WTC11 (cell line): Measurements from ENCODE around the gene BRME1. TPM values are rescaled to one million over a fixed set of nuclear protein-coding genes. Genes with fewer than 3 reads are reported as not detected.

ENCODE experiments used
- ATAC-seq: fragments of 200-7000 bp; cut with Tn5 transposase; 2 replicates; pipeline ENCODE4 v1.10.0; 2021; ENCODE audit warnings: mild to moderate bottlenecking, moderate library complexity
- CTCF ChIA-PET: fragments of 300-600 bp; sonication (Branson Sonifier 250); formaldehyde crosslinking; loops from one replicate; lab custom pipeline; 2021; ENCODE audit warnings: antibody characterized with exemption; lab: Charles Lee
- POLR2A ChIA-PET: fragments of 350-600 bp; sonication (Branson Sonifier 250); formaldehyde crosslinking; loops from one replicate; lab custom pipeline; 2021; ENCODE audit warnings: antibody characterized with exemption; lab: Charles Lee
- DNase-seq: peaks from one replicate; pipeline ENCODE4 v3.0.0; 2021; ENCODE audit warnings: low spot score
- H3K27ac Mint-ChIP-seq: 2 replicates; pipeline ENCODE4 v1.8.0; 2021; ENCODE audit warnings: mixed read lengths
- H3K27me3 Mint-ChIP-seq: 2 replicates; pipeline ENCODE4 v1.8.0; 2021; ENCODE audit warnings: low read depth, mild to moderate bottlenecking, moderate library complexity, mixed read lengths
- H3K36me3 Mint-ChIP-seq: 2 replicates; pipeline ENCODE4 v1.8.0; 2021; ENCODE audit warnings: mixed read lengths
- H3K4me1 Mint-ChIP-seq: 2 replicates; pipeline ENCODE4 v1.8.0; 2022; ENCODE audit warnings: mixed read lengths
- H3K4me3 Mint-ChIP-seq: 2 replicates; pipeline ENCODE4 v1.8.0; 2021; ENCODE audit warnings: mild to moderate bottlenecking, moderate library complexity, mixed read lengths
- H3K9me3 Mint-ChIP-seq: 2 replicates; pipeline ENCODE4 v1.8.0; 2021; ENCODE audit warnings: mixed read lengths
- CTCF ChIP-seq: fragments of 200-600 bp; IDR thresholded peaks from 2 replicates; pipeline ENCODE4 v1.8.0; 2022; ENCODE audit warnings: antibody characterized with exemption
- ETV6 ChIP-seq: sonication (generic); formaldehyde crosslinking; IDR thresholded peaks from 2 replicates; pipeline ENCODE4 v1.8.1; 2022; ENCODE audit warnings: mild to moderate bottlenecking, missing genetic modification reagents
- FOXP4 ChIP-seq: sonication (generic); formaldehyde crosslinking; IDR thresholded peaks from 2 replicates; pipeline ENCODE4 v1.8.0; 2022; ENCODE audit warnings: mild to moderate bottlenecking, missing genetic modification reagents
- NFYB ChIP-seq: sonication (generic); formaldehyde crosslinking; conservative IDR thresholded peaks from 2 replicates; pipeline ENCODE4 v1.8.0; 2022; ENCODE audit warnings: low read depth, missing genetic modification reagents
- PREB ChIP-seq: sonication (generic); formaldehyde crosslinking; IDR thresholded peaks from 2 replicates; pipeline ENCODE4 v1.8.1; 2022; ENCODE audit warnings: mild to moderate bottlenecking, missing genetic modification reagents, moderate library complexity, borderline replicate concordance
- RELA ChIP-seq: sonication (generic); formaldehyde crosslinking; IDR thresholded peaks from 2 replicates; pipeline ENCODE4 v1.8.1; 2022; ENCODE audit warnings: missing genetic modification reagents, mild to moderate bottlenecking, borderline replicate concordance
- SOX15 ChIP-seq: fragments of 250-450 bp; sonication (Bioruptor Pico); IDR thresholded peaks from 2 replicates; pipeline ENCODE4 v1.9.0; 2021; ENCODE audit warnings: mild to moderate bottlenecking
- ZBTB21 ChIP-seq: sonication (generic); formaldehyde crosslinking; IDR thresholded peaks from 2 replicates; pipeline ENCODE4 v1.8.1; 2023; ENCODE audit warnings: mild to moderate bottlenecking, missing genetic modification reagents, borderline replicate concordance
- ZNF219 ChIP-seq: sonication (generic); formaldehyde crosslinking; IDR thresholded peaks from 2 replicates; pipeline ENCODE4 v1.8.0; 2023; ENCODE audit warnings: missing genetic modification reagents, mild to moderate bottlenecking, borderline replicate concordance
- total RNA-seq: library from RNA; stranded (reverse); gene quantifications from 3 replicates; pipeline ENCODE4 v1.2.3, GENCODE V29; 2021

BRME1 gene
- total RNA-seq, 1 experiment from 2014 or later = 5.0 TPM

- POLR2A ChIA-PET = interaction anchor here (0.6 to 1.6 kb wide), 2 partner anchors 17 to 97 kb away, joined by 4 to 5 read pairs; no protein-coding TSS in a partner anchor
- Mint-ChIP-seq H3K4me3 (peak overlapping the region; percentile 67), H3K36me3 (no peaks in the 10 kb centered on the region), H3K4me1 (peaks cover 13% of the 10 kb centered on the region), H3K9me3 (no peaks in the 10 kb centered on the region), H3K27me3 (peaks cover 72% of the 10 kb centered on the region), H3K27ac (no peak overlapping the region)
- CTCF ChIA-PET = interaction anchor here (0.6 to 7.4 kb wide), 9 partner anchors 13 to 617 kb away, joined by 3 to 80 read pairs (median 4); partner anchors contain the start of gene C19orf53
- ATAC-seq (no peak), DNase-seq (no peak)
- 0 out of 2 replicates have a peak, but pooled peaks have one; percentile 49 for TF ChIP-seq RELA (CRISPR knock-in tag)
- TF ChIP-seq ZBTB21 = no peak
These were observed 41.0 kb downstream of the BRME1 start for GRCh38 chr19:13864667-13865570.

GRCh38 chr19:13864046-13864666, 41.8 kb downstream of the BRME1 start:
- Mint-ChIP-seq H3K4me1 (peaks cover 13% of the 10 kb centered on the region), H3K4me3 (peak overlapping the region; percentile 67), H3K27ac (no peak overlapping the region), H3K9me3 (no peaks in the 10 kb centered on the region), H3K27me3 (peaks cover 64% of the 10 kb centered on the region), H3K36me3 (no peaks in the 10 kb centered on the region)
- ChIA-PET CTCF (interaction anchor here (0.8 to 7.4 kb wide), 10 partner anchors 12 to 616 kb away, joined by 3 to 80 read pairs (median 8); partner anchors contain the start of genes C19orf53 and MISP3), POLR2A (interaction anchor here (0.7 to 1.6 kb wide), 2 partner anchors 17 to 109 kb away, joined by 3 to 4 read pairs; no protein-coding TSS in a partner anchor)
- DNase-seq (no peak), ATAC-seq (no peak; the same call in 1 of the 2 replicates)
- TF ChIP-seq FOXP4 (CRISPR knock-in tag) (no peak), PREB (CRISPR knock-in tag) (no peak), ZNF219 (CRISPR knock-in tag) (no peak)

GRCh38 chr19:13861714-13862531, 44.0 kb downstream of the BRME1 start:
- DNase-seq = peak; percentile 95
- H3K4me3 Mint-ChIP-seq = peak overlapping the region; percentile 75

More at GRCh38 chr19:13861714-13862531, 44.0 kb downstream of the BRME1 start:
- peaks cover 42% of the 10 kb centered on the region for H3K27me3 Mint-ChIP-seq
- H3K4me1 Mint-ChIP-seq = peaks cover 13% of the 10 kb centered on the region
- POLR2A ChIA-PET = interaction anchor here (0.9 to 2.3 kb wide), 8 partner anchors 15 to 114 kb away, joined by 3 to 26 read pairs (median 5); partner anchors contain the start of genes C19orf53 and ZSWIM4
- H3K9me3 Mint-ChIP-seq = no peaks in the 10 kb centered on the region
- CTCF ChIA-PET = interaction anchor here (0.5 to 7.4 kb wide), 63 partner anchors 9 to 636 kb away, joined by 3 to 80 read pairs (median 6); partner anchors contain the start of genes ASF1B, C19orf53, DCAF15 and IL27RA
- TF ChIP-seq ETV6 (CRISPR knock-in tag) (0 out of 2 replicates have a peak, but pooled peaks have one; percentile 35), SOX15 (CRISPR knock-in tag) (no peak), CTCF (peak; percentile 99), NFYB (CRISPR knock-in tag) (no peak)
- H3K27ac Mint-ChIP-seq = no peak overlapping the region; the same call in 1 of the 2 replicates
- ATAC-seq = peak; percentile 79
- no peaks in the 10 kb centered on the region for H3K36me3 Mint-ChIP-seq
